Keratinocyte (primary cell): ENCODE data around the gene POLD1.
"Not testable (repeated sequence)": the region's sequence is repeated elsewhere in the genome, so short reads cannot be mapped to it uniquely, and the experiment has no call there.

Source experiments
- CTCF ChIP-seq, 3 experiments: IDR thresholded peaks in 1 of 3; conservative IDR thresholded peaks in 1 of 3; optimal IDR thresholded peaks in 1 of 3; 2 replicates in 2 of 3; 3 replicates in 1 of 3; pipeline versions ENCODE3 to v1.5.1; 2011; ENCODE audit warnings: low read length in 3 of 3, mild to moderate bottlenecking in 3 of 3, moderate library complexity in 2 of 3, control low read depth in 1 of 3, inconsistent platforms in 1 of 3; ENCODE audit not compliant: insufficient read depth in 2 of 3; ENCODE audit errors: extremely low read depth in 1 of 3
- EZH2 ChIP-seq: IDR thresholded peaks from one replicate; pipeline ENCODE4 v1.6.1; 2012; ENCODE audit warnings: inconsistent platforms, mild to moderate bottlenecking, low read length, moderate library complexity

- not testable (repeated sequence) for TF ChIP-seq CTCF (optimal IDR thresholded peaks at IDR 0.05 in 1 of 3, IDR thresholded peaks at IDR 0.05 in 1 of 3, conservative IDR thresholded peaks at IDR 0.05 in 1 of 3; ENCODE audit: extremely low read depth in 1 of 3, insufficient read depth in 2 of 3, low read length in 3 of 3); EZH2
Measured at GRCh38 chr19:50390952-50391351, 6.8 kb downstream of the POLD1 start.
